K562 (cell line): ENCODE results near the gene TTYH2. TPM values are rescaled to one million over a fixed set of nuclear protein-coding genes. Genes with fewer than 3 reads are reported as not detected.

Source experiments
- ATAC-seq: fragments of 200-7000 bp; cut with Tn5 transposase; 3 replicates; pipeline ENCODE4 v1.9.1; 2020; ENCODE audit warnings: moderate library complexity
- BruUV-seq: library from RNA; stranded (reverse); fragments of 400-500 nt; replicated peaks from 2 replicates; lab custom pipeline; 2021; lab: Mats Ljungman, UMichigan
- CTCF ChIA-PET: fragments of 300-600 bp; formaldehyde crosslinking; extraction: SDS; loops from one replicate; lab custom pipeline; 2021; ENCODE audit warnings: low intra/inter-chr PET ratio; lab: Yijun Ruan, JAX
- POLR2A ChIA-PET: fragments of 300-600, 350-650 bp; sonication (Branson Sonifier 250); formaldehyde crosslinking; extraction: SDS; loops from one replicate; lab custom pipeline; 2021; ENCODE audit warnings: antibody characterized with exemption, inconsistent platforms; lab: Yijun Ruan, JAX
- DNase-seq, 4 experiments: peaks; one replicate each; pipeline versions ENCODE4 v3.0.0 to v3.0.0-alpha.2; 2011 to 2018; ENCODE audit warnings: low spot score in 3 of 4, mixed read lengths in 3 of 4; ENCODE audit errors: extremely low read depth in 1 of 4
- FAIRE-seq: peaks from 2 replicates; lab custom pipeline; 2011; peaks lifted over from hg19 to GRCh38; lab: Jason Lieb, UNC
- H2AFZ ChIP-seq: 2 replicates; pipeline ENCODE4 v1.6.0; 2011; ENCODE audit warnings: low read depth, low read length, control low read depth, inconsistent platforms
- H3K27ac ChIP-seq: fragments of 200-600 bp; 3 replicates; pipeline ENCODE4 v1.8.0; 2011; ENCODE audit warnings: low read depth, mild to moderate bottlenecking, control low read depth, inconsistent platforms, low read length, moderate library complexity, mixed read lengths; ENCODE audit errors: extremely low read depth
- H3K27me3 ChIP-seq, 2 experiments: fragments of 300-600 bp in 1 of 2; 2 replicates in 1 of 2; 3 replicates in 1 of 2; pipeline versions ENCODE4 v1.6.0 to v1.8.0; 2011; ENCODE audit warnings: inconsistent platforms in 2 of 2, low read length in 2 of 2, mild to moderate bottlenecking in 1 of 2, mixed read lengths in 1 of 2, moderate library complexity in 1 of 2; ENCODE audit not compliant: control insufficient read depth in 2 of 2, insufficient read depth in 2 of 2
- H3K36me3 ChIP-seq: fragments of 300-600 bp; 3 replicates; pipeline ENCODE4 v1.8.0; 2011; ENCODE audit warnings: mild to moderate bottlenecking, low read length, inconsistent platforms; ENCODE audit not compliant: control insufficient read depth, insufficient read depth
- H3K4me1 ChIP-seq, 2 experiments: fragments of 200-600 bp in 1 of 2; replicated peaks in 1 of 2; 2 replicates in 1 of 2; 3 replicates in 1 of 2; pipeline versions ENCODE4 v1.5.1 to v1.8.0; 2011; ENCODE audit warnings: inconsistent platforms in 2 of 2, low read length in 2 of 2, mild to moderate bottlenecking in 1 of 2, mixed read lengths in 1 of 2, moderate library complexity in 1 of 2; ENCODE audit not compliant: control insufficient read depth in 2 of 2, insufficient read depth in 2 of 2
- H3K4me2 ChIP-seq: 2 replicates; pipeline ENCODE4 v1.6.1; 2011; ENCODE audit warnings: low read length, control low read depth, inconsistent platforms, mixed read lengths; ENCODE audit not compliant: insufficient read depth
- H3K4me3 ChIP-seq: fragments of 200-600 bp; sonication (generic), shearing (Covaris generic); 2 replicates; pipeline ENCODE4 v1.5.1; 2016; ENCODE audit warnings: control low read depth, inconsistent platforms
- H3K79me2 ChIP-seq: fragments of 200-600 bp; 3 replicates; pipeline ENCODE4 v1.8.0; 2011; ENCODE audit warnings: low read length, inconsistent platforms; ENCODE audit not compliant: control insufficient read depth, insufficient read depth
- H3K9ac ChIP-seq, 2 experiments: 2 replicates each; pipeline versions ENCODE4 v1.6.0 to v1.6.1; 2011; ENCODE audit warnings: low read depth in 2 of 2, low read length in 2 of 2, control low read depth in 1 of 2, inconsistent platforms in 1 of 2, mild to moderate bottlenecking in 1 of 2, mixed read lengths in 1 of 2; ENCODE audit not compliant: insufficient read depth in 1 of 2
- H3K9me1 ChIP-seq: one replicate; pipeline ENCODE4 v1.6.0; 2011; ENCODE audit warnings: inconsistent platforms, mild to moderate bottlenecking, low read length, moderate library complexity; ENCODE audit not compliant: control insufficient read depth, insufficient read depth
- H3K9me3 ChIP-seq: replicated peaks from 2 replicates; pipeline ENCODE4 v1.5.1; 2011; ENCODE audit warnings: low read depth, low read length, inconsistent platforms; ENCODE audit not compliant: control insufficient read depth, insufficient read depth
- H4K20me1 ChIP-seq: replicated peaks from 2 replicates; pipeline ENCODE4 v1.6.1; 2011; ENCODE audit warnings: low read length, inconsistent platforms, mixed read lengths; ENCODE audit not compliant: control insufficient read depth, insufficient read depth
- CBFA2T2 ChIP-seq: fragments of 450-650 bp; conservative IDR thresholded peaks from 2 replicates; pipeline ENCODE4 v1.6.1; 2017; ENCODE audit warnings: mild to moderate bottlenecking
- EHMT2 ChIP-seq: fragments of 450-650 bp; IDR thresholded peaks from 2 replicates; pipeline ENCODE4 v1.6.1; 2018; ENCODE audit warnings: antibody characterized with exemption
- FOS ChIP-seq: IDR thresholded peaks from 3 replicates; pipeline ENCODE4 v1.6.1; 2011; ENCODE audit not compliant: insufficient read length; ENCODE audit errors: extremely low read depth
- NCOA6 ChIP-seq: fragments of 450-650 bp; IDR thresholded peaks from 2 replicates; pipeline ENCODE4 v1.6.1; 2017; ENCODE audit warnings: mild to moderate bottlenecking
- NONO ChIP-seq, 2 experiments: fragments of 200-400 bp in 1 of 2; fragments of 450-650 bp in 1 of 2; formaldehyde crosslinking in 1 of 2; IDR thresholded peaks; 2 replicates each; pipeline ENCODE4 v1.6.1; 2017; ENCODE audit warnings: low read depth in 2 of 2, mild to moderate bottlenecking in 2 of 2, moderate library complexity in 2 of 2, low read length in 1 of 2
- RAD51 ChIP-seq: fragments of 450-650 bp; IDR thresholded peaks from 2 replicates; pipeline ENCODE4 v1.7.1; 2016; ENCODE audit warnings: low read depth, mild to moderate bottlenecking, borderline replicate concordance
- REST ChIP-seq, 2 experiments: fragments of 450-650 bp; formaldehyde crosslinking in 1 of 2; IDR thresholded peaks; 2 replicates each; pipeline versions ENCODE4 v1.4.0 to v1.6.1; 2014 to 2020; ENCODE audit warnings: mild to moderate bottlenecking in 2 of 2, borderline replicate concordance in 1 of 2, low read depth in 1 of 2
- RFX5 ChIP-seq: IDR thresholded peaks from 2 replicates; pipeline ENCODE4 v1.6.1; 2011; ENCODE audit warnings: low read depth, mild to moderate bottlenecking, improper control_type of control experiment, low read length
- SIX5 ChIP-seq, 2 experiments: IDR thresholded peaks; 2 replicates each; pipeline ENCODE4 v1.6.1; 2011; ENCODE audit warnings: low read length in 2 of 2, borderline replicate concordance in 1 of 2, low read depth in 1 of 2, mild to moderate bottlenecking in 1 of 2, moderate library complexity in 1 of 2; ENCODE audit not compliant: insufficient read depth in 1 of 2
- SRSF9 ChIP-seq: fragments of 200-400 bp; formaldehyde crosslinking; IDR thresholded peaks from 2 replicates; pipeline ENCODE4 v1.6.1; 2017; ENCODE audit warnings: low read depth, low read length, borderline replicate concordance
- TFE3 ChIP-seq: fragments of 450-650 bp; formaldehyde crosslinking; IDR thresholded peaks from 2 replicates; pipeline ENCODE4 v1.4.0; 2020; ENCODE audit warnings: mild to moderate bottlenecking, mixed read lengths
- WGBS: fragments of 100-300 bp; shearing (Covaris generic); methylation state at CpG from one replicate; pipeline ENCODE4 v1.1.6; 2016; ENCODE audit warnings: low coverage, mixed read lengths; ENCODE audit not compliant: insufficient coverage; ENCODE audit errors: missing lambda C conversion rate; 5-methylcytosine and 5-hydroxymethylcytosine counted together
- in situ Hi-C: fragments of 300-500 bp; cut with MboI; formaldehyde crosslinking; loops from 4 replicates; pipeline ENCODE4 v1.15.0; 2018; ENCODE audit warnings: inconsistent platforms, mixed read lengths
- intact Hi-C: fragments of 100-400 bp; cut with micrococcal nuclease; formaldehyde crosslinking; loops from 2 replicates; pipeline ENCODE4 v1.14.2; 2022
- polyA plus RNA-seq, 8 experiments: library from polyadenylated mRNA; depleted of rRNA in 4 of 8; stranded (reverse) in 5 of 8; unstranded in 3 of 8; fragments of >200 nt; fragmentation: Nextera tagmentation in 2 of 8; fragmentation: Illumina TruSeq in 1 of 8; extraction: Ambion mirVana in 2 of 8; extraction: Trizol in 1 of 8; gene quantifications; 2 replicates each; pipeline versions ENCODE4 v1.2.1 to v1.2.3, GENCODE V29; 2011 to 2014; ENCODE audit warnings: inconsistent platforms in 1 of 8, missing spikeins in 1 of 8
- total RNA-seq, 7 experiments: library from RNA; depleted of rRNA in 6 of 7; stranded (reverse); fragments of >200 nt in 6 of 7; fragmentation: Illumina TruSeq in 2 of 7; extraction: Trizol in 2 of 7; gene quantifications; 2 replicates each; pipeline versions ENCODE4 v1.2.1 to v1.2.3, GENCODE V29; 2011 to 2021; ENCODE audit warnings: low replicate concordance in 1 of 7

TTYH2 gene
- total and polyA plus RNA-seq, 9 of the 15 experiments (the other 6 are each of a cell fraction or from before 2014, with no cell fraction given) = 0.03 to 2.0 (median 0.91) TPM

DNA sequence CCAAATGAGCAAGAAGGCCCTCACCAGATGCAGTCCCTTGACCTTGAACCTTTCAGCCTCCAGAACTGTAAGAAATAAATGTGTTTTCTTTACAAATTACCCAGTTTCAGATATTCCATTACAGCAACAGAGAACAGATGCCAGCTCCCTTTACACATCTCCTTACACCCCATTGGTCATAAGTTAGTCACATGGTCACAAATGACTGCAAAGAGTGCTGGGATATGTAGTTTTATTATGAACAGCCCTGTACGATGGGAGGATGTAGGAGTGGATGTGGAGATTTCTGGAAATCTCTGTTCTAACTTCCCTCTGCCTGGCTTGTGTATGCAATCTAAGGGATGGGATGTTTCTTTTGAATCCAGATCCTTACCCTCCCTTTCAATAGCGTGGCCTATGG, 23.2 kb upstream of the TTYH2 start (continued):
- TF ChIP-seq RAD51 (peak; percentile 83), FOS (peak; percentile 63), SIX5 (IDR thresholded peaks at IDR 0.05; ENCODE audit: borderline replicate concordance in 1 of 2, insufficient read depth in 1 of 2, low read depth in 1 of 2, low read length in 2 of 2) (peak; percentile 65 to 73), TFE3 (peak; percentile 79), SRSF9 (no peak), NONO (IDR thresholded peaks at IDR 0.05; ENCODE audit: low read depth in 2 of 2, low read length in 1 of 2) (no peak), NCOA6 (no peak)
- TF ChIP-seq, all 486 proteins: peak for 14

DNA sequence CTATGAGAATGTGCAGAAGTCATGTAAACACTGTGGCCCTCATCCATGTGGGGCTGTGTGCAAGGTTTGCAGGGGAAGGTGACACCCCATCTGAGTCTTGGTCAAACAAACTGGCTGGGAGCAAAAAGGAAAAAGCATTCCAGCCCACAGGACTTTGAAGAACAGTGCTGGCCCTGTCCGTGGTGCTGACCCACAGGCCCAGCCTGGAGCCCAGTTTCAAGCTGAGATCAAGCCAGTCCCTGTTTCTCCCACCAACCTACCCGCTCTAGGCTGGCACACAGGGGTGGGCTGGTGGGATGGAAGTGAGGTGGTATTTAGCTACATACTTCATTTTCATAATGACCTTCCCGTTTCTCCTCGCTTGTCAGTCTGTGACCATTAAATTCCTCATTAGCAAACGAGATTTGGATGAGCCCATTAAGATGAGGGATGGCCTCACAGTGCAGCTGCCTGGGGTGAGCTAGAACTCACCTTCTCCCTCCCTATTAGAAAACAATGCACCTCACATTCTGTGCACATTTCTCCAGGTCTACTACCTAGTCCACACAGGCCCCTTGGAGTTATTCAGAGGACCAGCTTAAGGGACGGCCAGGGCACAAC, 22.5 kb upstream of the TTYH2 start:
- H3K36me3 ChIP-seq = no peaks in the 10 kb centered on the region
- 0% methylated on average over 6 of the region's 6 CpGs for WGBS
- H3K27ac ChIP-seq = no peak overlapping the region
- peaks cover 20% of the 10 kb centered on the region for H4K20me1 ChIP-seq
- no peaks in the 10 kb centered on the region for H3K9me3 ChIP-seq
- no peak overlapping the region for H3K4me2 ChIP-seq
- no peaks in the 10 kb centered on the region for H3K79me2 ChIP-seq
- H3K9ac ChIP-seq = no peak overlapping the region
- CTCF ChIA-PET = no interaction called here
- intact Hi-C loops = no loop called here
- FAIRE-seq = peak; percentile 69
- peaks cover 17 to 54% of the 10 kb centered on the region in 2 experiments; a peak in 4 of 5 replicates for H3K27me3 ChIP-seq
- no peaks in the 10 kb centered on the region for H3K9me1 ChIP-seq
- H2AFZ ChIP-seq = no peak overlapping the region
- BruUV-seq = no TSS peak
- no peak overlapping the region for H3K4me3 ChIP-seq
- in situ Hi-C loops = no loop called here
- no peaks in the 10 kb centered on the region for H3K4me1 ChIP-seq
- ATAC-seq = peak; percentile 68
- DNase-seq = peak in 1 of 4 experiments; percentile 21
- POLR2A ChIA-PET = interaction anchor here (1.1 to 1.7 kb wide), 2 partner anchors 10 to 13 kb away, joined by 4 to 12 read pairs; partner anchors contain the start of gene RPL38
- peak; percentile 97 for TF ChIP-seq REST (IDR thresholded peaks at IDR 0.05; ENCODE audit: borderline replicate concordance)
- peak; percentile 93 for TF ChIP-seq REST (CRISPR knock-in tag; IDR thresholded peaks at IDR 0.05; ENCODE audit: low read depth)
- no peak for TF ChIP-seq RFX5
- TF ChIP-seq EHMT2 = peak; percentile 94
- no peak for TF ChIP-seq CBFA2T2
